Inferior parietal cortex (tissue), 1 donor: Measurements from ENCODE around the gene TSACC.

Experiments
- DNase-seq: peaks from one replicate; pipeline ENCODE4 v3.0.0-alpha.2; 2016; ENCODE audit errors: extremely low spot score

The TSACC gene

DNA sequence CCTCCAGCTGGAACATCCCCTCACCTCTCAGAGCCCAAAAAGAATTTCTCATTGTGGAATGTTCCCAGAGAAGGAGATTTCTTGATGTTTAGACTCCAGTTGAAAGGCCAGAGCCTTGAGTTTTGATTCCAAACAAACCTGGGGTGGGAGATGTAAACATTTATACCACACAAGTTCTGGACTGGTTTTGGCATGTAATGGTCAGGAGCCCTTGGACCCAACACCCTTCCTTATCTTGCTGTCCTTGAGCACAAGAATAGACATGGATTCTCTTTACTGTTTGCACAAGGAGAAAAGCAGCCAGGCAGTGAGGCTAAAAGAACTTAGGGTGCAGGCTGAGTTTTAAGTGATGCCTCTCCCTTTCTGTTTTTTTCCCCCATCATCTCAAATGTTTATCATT lies 35.2 kb downstream of the TSACC start:
- DNase-seq, result no peak

DNA sequence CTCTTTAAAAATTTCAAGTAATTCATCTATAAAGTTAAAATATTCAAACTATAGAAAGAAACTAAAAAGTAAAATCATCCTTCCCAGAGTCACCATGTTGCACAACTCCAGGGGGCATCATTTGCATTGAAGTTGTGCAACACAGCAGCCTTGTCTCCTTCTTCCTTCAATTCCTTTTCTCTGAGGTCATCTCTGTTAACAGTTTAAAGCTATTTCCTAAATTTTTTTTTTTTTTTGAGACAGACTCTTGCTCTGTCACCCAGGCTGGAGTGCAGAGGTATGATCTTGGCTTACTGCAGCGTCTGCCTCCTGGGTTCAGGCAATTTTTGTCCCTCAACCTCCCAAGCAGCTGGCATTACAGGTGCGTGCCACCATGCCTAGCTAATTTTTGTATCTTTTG lies 37.8 kb downstream of the TSACC start:
- DNase-seq, result no peak

DNA sequence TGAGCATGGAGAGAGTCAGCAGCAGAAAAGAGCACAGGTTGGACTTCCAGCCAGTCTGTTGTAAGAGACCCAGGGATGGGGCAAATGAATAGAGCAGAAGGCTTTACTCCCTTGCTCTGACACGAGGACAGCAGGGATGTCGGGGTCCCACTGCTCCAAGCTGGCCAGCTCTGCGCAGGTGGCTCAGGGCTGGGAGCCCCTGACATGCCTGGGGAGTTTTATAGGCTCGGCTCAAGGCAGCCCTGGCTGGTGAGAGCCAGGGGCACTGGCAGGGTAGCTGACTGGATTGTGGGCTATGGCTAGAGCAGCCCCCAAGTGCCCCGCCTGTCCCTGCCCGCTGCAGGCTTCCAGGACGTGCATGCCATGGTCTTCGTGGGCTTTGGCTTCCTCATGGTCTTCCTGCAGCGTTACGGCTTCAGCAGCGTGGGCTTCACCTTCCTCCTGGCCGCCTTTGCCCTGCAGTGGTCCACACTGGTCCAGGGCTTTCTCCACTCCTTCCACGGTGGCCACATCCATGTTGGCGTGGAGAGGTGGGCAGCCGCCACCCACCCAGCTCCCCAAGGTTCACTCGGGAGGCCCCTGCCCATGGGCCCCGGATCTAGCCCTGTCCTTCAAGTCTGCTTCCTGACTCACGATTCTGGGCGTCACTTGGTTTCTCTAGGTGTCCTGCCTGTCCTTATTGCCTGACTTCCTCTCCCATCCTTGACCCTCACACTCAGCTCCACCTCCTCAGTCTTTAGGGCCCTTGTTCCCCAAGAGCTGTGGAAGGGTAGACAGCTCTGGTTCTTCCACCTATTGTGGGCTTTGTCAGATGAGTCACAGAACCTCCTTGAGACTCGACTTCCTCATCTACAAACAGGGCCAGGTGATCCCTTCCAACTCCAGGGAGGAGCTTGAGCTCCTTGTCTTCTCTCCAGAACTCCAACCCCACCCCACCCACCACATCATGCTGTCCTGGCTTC lies 38.9 kb downstream of the TSACC start:
- DNase-seq, result no peak

DNA sequence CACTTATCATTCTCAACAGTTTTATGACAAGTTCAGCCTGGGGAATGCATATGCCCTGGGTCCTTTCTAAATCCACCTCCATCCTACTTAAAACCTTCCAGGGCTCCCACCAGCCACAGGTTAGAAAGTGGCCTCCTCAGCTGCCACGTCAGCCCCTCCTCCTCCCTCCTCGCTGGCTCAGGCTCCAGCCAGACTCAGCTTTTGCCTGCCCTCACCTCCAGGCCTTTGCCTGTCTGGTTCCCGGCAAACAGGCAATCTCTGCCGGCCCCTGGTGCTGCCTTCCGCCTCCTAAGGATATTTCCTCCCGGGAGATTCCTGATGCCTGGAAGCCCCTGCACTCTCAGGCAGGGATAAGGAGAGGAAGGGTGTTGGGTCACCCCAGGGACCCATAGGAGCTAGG lies 40.2 kb downstream of the TSACC start:
- DNase-seq, result no peak

- no peak for DNase-seq
Observed at GRCh38 chr1:156379420-156380165, 41.3 kb downstream of the TSACC start.

DNA sequence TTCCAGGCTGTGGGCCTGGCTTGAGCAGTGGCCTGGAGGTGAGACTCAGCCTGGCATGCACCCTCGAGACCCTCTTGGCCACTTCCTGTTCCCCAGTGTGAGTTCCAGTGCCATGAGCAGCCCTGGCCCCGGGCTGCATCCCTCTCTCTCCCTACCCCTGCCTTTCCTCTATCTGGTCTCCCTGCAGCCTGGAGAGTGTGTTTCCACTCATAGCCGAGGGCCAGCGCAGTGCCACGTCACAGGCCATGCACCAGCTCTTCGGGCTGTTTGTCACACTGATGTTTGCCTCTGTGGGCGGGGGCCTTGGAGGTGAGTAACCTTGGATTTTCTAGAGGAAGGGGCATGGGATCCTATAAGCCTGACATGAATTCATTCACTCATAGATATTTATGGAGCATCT lies 44.2 kb downstream of the TSACC start:
- no peak for DNase-seq

DNA sequence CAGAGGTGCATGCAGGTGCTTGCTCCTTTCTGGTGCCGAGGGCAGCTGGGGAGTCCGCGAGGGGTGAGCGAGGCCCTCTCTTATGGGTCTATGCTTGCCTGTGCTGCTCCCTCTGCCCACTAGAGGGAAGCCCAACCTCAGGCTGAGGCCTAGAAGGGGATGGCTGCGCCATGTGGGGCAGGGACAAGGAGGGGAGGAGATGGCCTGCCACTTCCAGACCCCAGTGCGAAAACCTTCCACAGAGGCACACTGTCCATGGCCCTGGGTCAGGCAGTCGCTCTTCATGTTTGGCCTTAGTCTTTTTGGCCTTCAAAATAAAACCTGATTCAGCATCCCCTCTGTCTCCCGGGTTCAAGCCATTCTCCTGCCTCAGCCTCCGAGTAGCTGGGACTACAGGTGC lies 44.7 kb downstream of the TSACC start:
- DNase-seq, result peak; percentile 85

DNA sequence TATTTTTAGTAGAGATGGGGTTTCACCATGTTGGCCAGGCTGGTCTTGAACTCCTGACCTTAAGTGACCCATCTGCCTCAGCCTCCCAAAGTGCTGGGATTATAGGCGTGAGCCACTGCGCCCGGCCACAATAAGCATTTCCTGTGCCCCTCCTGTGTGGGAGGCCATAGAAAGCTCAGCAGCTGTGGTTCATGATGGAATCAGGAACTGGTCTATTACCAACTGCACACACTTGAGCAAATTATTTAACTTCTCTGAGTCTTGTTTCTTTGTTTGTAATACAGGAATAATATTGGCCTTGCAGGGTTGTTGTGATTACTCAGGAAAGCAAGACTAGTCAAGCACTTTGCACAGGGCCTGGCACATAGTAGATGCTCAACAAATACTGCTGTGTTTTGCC lies 45.7 kb downstream of the TSACC start:
- no peak for DNase-seq

GRCh38 chr1:156384658-156385057 lies 46.3 kb downstream of the TSACC start:
- no peak for DNase-seq

- DNase-seq, result peak; percentile 90
Observed at GRCh38 chr1:156385534-156386031, 47.3 kb downstream of the TSACC start.

GRCh38 chr1:156386134-156386901 lies 48.0 kb downstream of the TSACC start:
- no peak for DNase-seq

DNA sequence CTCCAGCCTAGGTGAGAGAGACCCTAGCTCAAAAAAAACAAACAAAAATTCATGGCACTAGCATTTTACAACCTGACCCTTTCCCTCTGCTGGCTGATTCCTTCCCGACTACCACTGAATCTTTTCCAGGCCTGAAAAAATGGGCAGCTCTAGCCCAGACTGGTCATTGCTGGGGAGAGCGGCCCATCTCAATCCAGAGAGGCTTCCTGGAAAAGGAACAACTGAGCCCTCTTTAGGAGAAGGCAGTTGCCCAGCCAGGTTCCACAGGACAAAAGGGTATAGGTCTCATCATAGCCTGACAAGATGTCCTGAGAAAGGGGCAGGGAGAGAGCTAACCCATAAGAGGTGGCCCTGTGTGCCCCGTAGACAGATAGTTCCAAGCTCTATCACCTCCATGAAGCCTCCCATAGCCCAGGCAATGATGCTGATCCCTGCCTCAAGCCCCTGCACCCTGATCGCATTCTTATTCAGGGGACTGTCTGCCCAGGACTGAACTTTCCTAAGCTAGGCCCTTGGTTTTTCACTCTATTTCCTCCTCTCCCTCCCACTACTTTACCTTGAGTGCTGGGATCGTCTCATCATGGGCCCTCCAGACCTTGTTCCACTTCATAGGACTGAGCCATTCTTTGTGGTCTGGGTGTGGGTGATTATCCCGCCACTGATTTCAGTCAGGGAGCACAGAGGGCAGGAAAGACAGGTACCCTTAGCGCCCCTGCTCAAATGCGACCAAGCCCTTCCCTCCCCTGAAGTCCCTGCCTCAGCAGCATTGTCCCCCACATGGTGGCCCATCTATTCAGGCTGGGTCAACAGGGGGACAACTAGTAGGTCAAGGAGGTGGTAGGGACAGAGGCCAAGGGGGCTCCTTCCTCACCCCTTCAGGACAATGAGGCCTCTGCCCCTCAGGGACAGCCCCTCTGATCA lies 48.9 kb downstream of the TSACC start:
- DNase-seq, result no peak

- DNase-seq, result no peak
Observed at GRCh38 chr1:156387870-156388173, 49.5 kb downstream of the TSACC start.

DNA sequence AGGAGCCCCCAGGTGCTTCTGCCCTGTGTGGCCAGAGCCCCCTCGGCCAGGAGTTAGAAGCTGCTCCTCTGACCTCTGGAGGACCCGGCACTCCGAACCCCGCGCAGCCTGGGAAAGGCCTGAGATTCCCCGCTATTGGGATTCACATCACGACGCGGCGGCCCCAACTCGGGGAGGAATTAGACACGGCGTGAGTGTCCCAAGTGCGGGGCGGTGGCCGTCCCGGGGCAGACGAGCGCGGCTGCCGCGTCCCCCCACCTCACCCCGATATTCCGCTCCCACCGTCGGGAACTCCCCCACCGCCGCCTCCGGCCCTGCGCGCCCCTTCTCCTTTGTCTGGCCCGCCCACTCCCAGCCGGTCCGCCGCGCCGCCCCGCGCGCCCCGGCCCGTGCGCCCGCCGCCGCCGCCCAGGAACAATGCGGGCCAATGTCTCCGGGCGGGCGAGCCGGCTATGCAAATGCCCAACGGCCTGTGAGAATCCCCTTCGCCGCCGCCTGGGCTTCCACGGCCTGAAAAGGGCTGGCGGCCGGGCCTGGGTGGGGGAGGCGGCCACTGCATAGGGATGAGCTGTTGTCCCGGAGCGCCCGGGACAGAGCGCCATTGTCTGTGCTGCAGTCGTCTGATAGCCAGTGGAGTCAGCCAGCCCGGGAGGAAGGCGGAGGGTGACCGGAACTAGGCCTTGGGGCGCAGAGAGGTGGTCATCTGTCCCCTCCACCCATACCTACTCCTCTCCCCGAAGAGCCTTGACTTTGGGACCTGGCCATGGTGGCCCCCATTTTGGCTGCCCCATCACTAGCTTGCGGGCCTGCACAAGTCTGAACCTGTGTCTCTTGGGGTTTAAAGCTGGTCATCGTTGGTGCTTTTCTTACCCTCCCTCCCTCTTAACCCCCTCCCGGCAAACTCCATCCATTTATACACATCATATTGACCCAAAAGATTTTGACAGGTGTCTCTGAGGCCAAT lies 50.1 kb downstream of the TSACC start:
- DNase-seq, result peak; percentile 75

- DNase-seq, result no peak
Observed at GRCh38 chr1:156389311-156389710, 51.0 kb downstream of the TSACC start.

DNA sequence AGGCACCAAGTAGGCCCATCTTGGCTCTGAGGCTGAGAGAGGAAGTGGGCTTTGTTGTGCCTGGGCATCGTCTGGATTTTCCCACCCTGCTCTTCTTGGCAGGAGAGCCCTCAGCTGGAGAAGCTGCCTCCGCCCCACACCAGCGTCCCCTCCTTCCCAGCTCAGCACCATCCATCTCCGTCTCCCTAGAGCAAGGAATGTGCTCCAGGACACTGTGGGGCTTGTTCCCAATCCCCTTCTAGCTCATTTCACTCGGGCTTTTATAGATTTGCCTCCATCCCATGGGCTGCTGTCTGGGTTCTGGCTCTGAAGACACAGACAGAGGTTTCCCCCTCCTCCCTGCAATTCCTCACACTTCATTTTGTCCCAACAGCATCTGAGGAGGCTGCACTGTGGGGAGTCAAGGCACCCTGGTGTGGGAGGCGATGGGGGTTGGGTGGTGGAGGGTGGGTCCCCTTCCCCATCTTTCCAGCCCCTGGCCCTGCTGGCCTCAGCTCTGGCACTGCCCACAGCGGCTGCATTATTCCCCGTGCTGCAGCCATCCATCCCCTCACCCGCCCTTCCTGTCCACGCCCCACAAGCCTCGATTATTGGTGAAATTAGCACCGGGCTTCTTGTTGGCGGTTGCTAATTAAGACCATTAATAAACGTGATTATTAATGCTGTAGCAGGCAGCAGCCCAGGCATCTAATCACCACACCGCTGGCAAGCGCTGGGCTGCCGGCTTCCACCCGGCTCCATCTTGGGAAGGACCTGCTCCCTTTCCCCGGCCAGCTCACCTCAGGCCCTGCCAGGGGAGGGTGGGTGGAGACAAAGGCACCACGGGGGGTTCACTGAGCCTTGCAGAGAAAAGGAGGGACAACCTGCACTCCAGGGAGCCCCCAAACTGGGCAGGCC lies 52.4 kb downstream of the TSACC start:
- no peak for DNase-seq

GRCh38 chr1:156391366-156391677 lies 53.0 kb downstream of the TSACC start:
- DNase-seq, result no peak

GRCh38 chr1:156391701-156392100 lies 53.4 kb downstream of the TSACC start:
- DNase-seq, result no peak

GRCh38 chr1:156392452-156392853 lies 54.1 kb downstream of the TSACC start:
- no peak for DNase-seq
